GM19025 (cell line): ENCODE results near the gene AATK.

Source experiments
- ATAC-seq: cut with Tn5 transposase; IDR thresholded peaks from one replicate; pipeline ENCODE4 v1.9.1; 2021; ENCODE audit warnings: mild to moderate bottlenecking, low read depth, moderate library complexity; ENCODE audit not compliant: unreplicated experiment

AATK gene

GRCh38 chr17:81131486-81132196, 34.4 kb downstream of the AATK start:
- no peak for ATAC-seq

DNA sequence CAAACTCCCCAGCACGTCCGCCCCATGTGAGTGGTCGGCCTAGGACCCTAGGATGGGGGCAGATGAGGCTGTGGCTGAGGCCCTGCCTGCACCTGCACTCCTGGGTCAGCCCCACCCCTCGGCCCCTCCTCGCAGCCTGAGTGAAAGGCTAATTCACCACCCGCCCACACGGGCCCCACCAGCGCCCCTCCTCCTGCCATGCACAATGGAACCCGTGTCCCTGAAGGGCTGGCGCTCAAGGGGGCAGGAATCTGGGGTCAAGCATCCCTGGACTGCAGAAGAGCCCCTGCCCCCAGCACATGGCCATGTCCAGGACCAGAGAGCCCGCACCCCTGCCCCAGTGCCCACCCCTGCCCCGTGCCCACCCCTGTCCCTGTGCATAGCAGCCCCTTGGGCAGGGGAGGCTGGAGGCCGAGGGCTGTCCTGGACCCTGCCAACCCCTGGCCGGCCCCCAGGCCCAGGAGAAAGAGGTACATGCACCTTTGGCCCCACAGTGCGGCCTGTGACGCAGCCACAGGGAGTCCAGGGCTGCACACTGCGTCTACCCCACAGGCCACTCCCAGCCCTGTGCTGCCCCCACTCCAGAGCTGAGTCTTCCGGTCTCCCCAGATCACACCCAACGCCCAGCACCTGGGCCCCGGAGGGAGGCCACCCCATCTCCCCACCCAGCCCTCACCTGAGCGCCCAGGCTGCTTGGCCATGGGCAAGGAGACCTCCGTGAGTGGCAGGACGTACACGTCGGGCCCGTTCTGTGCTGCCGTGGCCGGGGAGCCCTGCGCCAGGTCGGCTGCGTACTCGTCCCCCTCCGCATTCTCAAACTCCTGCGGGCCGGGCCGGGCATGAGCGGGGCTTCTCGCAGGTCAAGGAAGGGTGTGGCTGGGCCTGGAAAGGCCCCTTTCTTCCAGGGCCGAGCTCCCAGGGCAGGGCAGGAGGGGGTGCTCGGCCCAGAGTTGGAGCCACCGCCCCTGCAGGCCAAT, 35.3 kb downstream of the AATK start:
- no peak for ATAC-seq

- ATAC-seq: no peak
Measured at GRCh38 chr17:81129711-81130367, 36.2 kb downstream of the AATK start.

GRCh38 chr17:81129289-81129688, 36.7 kb downstream of the AATK start:
- no peak for ATAC-seq

DNA sequence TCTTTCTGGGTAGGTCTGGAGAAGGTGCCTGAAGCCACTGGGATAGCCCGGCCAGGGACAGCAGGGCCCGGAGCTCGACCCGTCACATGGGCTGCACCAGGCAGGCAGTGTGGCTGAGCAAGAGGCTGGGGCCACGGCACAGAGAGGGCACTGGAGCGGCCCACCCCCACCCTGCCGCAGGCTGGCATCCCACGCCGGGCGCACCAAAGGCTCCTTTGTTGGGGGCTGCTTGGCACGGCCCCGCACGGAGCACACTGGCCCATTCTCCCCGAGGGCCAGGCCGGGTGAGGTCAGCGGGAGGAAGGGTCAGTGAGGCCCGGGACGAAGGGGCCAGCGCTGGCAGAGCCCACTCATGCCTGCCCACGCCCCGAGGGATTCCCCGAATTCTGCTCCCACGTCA, 37.2 kb downstream of the AATK start:
- ATAC-seq: no peak

DNA sequence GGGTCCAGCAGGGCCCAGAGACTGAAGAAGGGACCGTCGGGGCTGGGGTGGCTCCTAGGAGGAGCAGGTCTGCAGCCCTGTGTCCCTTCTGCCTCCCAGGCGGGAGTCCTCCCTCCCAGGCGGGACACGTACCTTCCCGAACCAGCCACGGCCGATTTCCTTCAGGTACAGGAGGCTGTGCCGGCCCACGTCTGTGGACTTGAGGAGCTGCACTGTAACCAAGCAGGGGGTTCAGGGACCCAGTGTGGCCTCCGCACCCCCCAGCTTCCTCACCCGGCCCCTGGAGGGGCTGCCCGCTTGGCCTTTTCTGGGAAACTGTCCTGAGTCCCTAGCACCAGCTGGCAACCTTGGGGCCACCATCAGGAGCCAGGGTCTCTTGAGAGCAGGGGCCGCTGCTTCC, 37.7 kb downstream of the AATK start:
- no peak for ATAC-seq

- no peak for ATAC-seq
Measured at GRCh38 chr17:81127526-81128177, 38.4 kb downstream of the AATK start.

- no peak for ATAC-seq
Measured at GRCh38 chr17:81127133-81127455, 38.9 kb downstream of the AATK start.

GRCh38 chr17:81126281-81127132, 39.5 kb downstream of the AATK start:
- no peak for ATAC-seq

GRCh38 chr17:81125573-81126081, 40.4 kb downstream of the AATK start:
- ATAC-seq: no peak

DNA sequence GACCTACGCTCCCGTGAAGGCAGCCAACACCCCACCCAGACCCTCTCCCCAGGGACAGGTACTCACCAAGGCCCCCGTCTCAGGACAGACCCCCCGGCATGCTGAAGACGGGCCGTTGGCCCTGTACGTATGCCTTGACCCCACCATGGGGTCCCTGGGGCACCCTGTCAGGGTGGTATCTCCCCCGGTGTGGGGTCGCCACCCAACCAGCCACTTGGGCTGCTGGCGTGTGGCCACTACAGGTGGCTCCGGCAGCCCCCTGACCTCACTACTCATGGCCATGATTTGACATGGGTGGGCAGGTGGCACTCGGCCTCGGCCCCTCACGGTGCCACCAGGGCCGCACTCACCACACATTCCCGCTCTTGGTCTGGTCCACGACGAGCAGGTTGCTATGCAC, 41.6 kb downstream of the AATK start:
- ATAC-seq: no peak

GRCh38 chr17:81123052-81124048, 42.7 kb downstream of the AATK start:
- ATAC-seq: no peak

- ATAC-seq: no peak
Measured at GRCh38 chr17:81121841-81122733, 43.9 kb downstream of the AATK start.

- ATAC-seq: no peak
Measured at GRCh38 chr17:81120695-81121621, 45.1 kb downstream of the AATK start.

DNA sequence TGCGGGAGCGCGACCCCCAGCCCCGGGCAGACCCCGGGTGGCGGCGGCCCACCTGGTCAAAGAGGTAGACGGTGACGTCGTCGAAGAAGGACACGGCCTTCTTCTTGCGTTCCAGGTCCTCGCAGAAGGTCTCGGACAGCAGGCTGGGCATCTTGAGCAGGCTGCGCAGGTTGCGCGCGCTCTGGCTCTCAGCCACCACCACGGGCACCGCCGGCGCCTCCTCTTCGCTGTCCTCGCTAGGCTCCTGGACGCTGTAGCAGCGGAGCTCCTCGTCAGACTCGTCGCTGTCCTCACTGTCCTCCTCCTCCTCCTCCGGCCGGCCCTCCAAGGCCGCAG, 45.9 kb downstream of the AATK start:
- no peak for ATAC-seq
